Endothelial cell of umbilical vein (primary cell): ENCODE data around the gene AGAP2.

Experiments used
- CTCF ChIP-seq, 2 donors: IDR thresholded peaks; 1 replicate in 1 of 2; 2 replicates in 1 of 2; pipeline ENCODE4 v1.5.1; 2011; ENCODE audit warnings: low read length in 2 of 2, mild to moderate bottlenecking in 2 of 2, moderate library complexity in 2 of 2, control low read depth in 1 of 2, inconsistent platforms in 1 of 2, low read depth in 1 of 2; ENCODE audit not compliant: insufficient read depth in 1 of 2; ENCODE audit errors: extremely low read depth in 1 of 2
- EZH2 ChIP-seq: IDR thresholded peaks from 2 replicates; pipeline ENCODE4 v1.6.1; 2012; ENCODE audit warnings: borderline replicate concordance, low read depth, mild to moderate bottlenecking, moderate library complexity, low read length, inconsistent platforms; ENCODE audit not compliant: severe bottlenecking

- no peak for TF ChIP-seq EZH2
- no peak for TF ChIP-seq CTCF (IDR thresholded peaks at IDR 0.05; ENCODE audit: extremely low read depth in 1 of 2, insufficient read depth in 1 of 2, low read depth in 1 of 2, low read length in 2 of 2)
Observed at GRCh38 chr12:57708296-57708695, 30.2 kb downstream of the AGAP2 start.
